HG03097 (cell line): ENCODE measurements around the gene ANGPTL2.

Experiments used
- ATAC-seq: cut with Tn5 transposase; IDR thresholded peaks from one replicate; pipeline ENCODE4 v1.9.1; 2021; ENCODE audit not compliant: unreplicated experiment, low FRiP score

Gene ANGPTL2

GRCh38 chr9:127056446-127056845 is 66.0 kb downstream of the ANGPTL2 start:
- ATAC-seq, result no peak

DNA sequence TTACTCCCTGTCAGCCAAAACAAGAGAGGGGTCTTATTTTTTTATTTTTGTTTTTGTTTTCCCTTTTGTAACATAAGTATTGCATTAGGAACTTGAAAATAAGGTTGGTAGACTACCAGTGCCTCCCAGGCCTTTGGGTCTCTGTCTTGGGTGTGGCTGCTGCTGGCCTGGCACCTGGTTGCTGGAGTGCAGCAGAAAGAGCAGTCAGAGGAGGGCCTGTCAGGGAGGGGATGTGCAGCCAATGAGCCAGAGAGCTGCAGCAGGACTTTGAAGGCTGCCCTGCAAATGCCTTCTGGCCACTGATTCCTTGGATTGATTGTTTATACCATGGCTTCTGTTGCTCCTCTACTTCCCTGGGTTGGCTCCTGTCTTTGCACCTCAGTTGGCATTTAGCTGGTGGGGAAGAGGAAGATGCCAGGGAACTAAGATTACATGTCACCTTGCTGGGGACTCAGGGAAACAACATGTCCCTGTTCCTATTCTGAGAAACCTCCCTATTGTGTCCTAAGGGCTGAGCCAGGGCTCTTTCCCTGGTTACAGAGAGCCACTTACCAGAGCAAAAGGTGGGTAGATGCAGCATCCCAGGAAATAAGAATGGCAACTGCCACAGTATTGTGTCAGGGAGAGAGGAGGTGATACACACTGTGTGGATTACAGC is 66.6 kb downstream of the ANGPTL2 start:
- ATAC-seq, result no peak

DNA sequence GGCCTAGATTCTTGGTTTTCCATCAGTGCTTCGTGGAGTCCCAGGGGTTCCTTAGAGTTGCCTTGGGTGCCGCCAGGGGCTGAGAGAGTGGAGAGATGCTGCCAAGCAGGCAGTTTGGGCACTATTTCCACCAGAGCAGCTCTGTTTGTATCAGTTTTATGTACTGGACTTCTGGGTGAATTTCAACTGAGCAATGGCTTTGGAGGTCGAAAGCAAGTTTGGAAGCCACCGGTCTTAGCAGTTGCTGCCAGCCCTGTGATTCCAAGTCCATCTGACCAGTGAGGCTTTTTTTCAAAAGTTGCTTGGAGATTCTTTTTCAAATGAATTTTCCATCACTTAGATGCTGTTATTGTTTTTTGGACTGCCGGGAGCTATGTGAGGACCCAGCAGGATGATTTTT is 68.5 kb downstream of the ANGPTL2 start:
- ATAC-seq, result no peak

DNA sequence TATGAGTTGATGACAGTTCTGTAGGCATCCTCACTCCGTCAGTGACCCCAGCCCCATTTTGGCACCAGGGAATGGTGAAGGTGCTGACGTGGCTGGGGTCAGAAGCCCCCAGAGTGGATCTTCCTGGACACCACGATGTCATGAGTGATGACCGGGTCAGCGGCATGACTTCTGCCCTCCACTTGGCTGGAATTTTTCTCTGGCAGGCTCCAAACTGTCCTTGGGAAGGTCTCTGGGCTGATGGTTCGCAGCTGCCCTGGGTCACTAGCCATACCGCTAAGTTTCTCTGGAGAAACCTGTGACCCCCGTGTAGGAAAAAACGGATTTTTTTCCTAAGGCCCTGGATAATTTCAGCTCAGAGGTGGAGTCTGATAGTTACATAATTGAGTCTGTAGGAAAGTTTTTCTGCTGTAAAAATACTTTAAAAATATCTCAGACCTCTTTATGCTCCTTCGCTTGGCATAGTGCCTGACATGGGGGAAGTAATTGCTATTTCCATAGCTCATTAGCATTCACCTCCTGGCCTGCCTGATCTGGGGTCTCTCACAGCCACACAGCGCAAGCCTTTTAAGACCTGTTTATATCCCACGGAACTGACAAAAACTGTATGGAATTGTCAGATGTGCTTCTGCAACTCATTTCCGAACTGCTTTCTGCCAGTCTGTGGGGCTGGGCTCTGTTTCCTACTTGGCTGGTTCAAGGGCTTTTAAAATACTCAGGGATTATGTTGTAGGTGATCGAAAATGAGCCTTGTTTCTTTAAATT is 69.2 kb downstream of the ANGPTL2 start:
- ATAC-seq, result no peak

- no peak for ATAC-seq
Measured at GRCh38 chr9:127051881-127052595, 70.4 kb downstream of the ANGPTL2 start.

GRCh38 chr9:127050591-127051001 is 71.8 kb downstream of the ANGPTL2 start:
- no peak for ATAC-seq

GRCh38 chr9:127050152-127050551 is 72.3 kb downstream of the ANGPTL2 start:
- ATAC-seq, result no peak

- no peak for ATAC-seq
Measured at GRCh38 chr9:127049581-127049980, 72.9 kb downstream of the ANGPTL2 start.

DNA sequence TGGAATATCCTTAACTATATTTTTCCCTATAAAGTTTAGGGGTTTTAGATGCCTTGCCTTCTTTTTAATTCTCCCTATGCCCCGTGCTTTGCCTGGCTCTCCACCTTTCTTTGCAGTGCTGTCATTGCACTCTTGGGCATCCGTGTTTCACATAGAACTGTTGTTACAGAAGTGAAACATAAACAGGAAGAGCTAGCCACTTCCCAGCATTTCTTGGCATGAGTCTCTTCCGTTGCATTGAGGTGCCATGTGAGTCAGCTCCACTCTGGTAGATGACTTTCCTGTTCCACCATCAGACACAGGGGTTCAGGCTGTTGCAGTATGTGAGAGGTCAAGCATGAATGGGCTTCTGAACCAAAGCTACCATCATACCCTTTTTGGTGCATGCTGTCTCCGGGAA is 73.4 kb downstream of the ANGPTL2 start:
- no peak for ATAC-seq

DNA sequence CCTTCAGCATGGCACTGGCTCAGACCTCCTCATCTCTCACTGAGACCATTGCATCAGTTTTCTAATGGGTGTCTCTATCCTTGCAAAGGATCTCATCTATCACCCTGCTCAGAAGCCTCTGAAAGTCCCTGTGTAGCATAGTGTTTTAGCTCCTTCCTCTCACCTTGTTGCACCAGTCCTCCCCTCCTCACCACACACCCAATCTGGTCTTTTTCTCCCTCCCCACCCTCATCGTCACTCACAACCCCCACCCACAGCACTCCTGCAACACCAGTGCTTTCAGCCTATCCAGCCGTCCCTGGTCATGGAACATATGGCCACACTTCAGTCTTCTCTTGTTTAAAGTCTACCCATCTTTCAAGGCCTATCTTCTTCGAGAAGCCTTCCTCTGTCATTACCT is 74.5 kb downstream of the ANGPTL2 start:
- ATAC-seq, result no peak

GRCh38 chr9:127045148-127045547 is 77.3 kb downstream of the ANGPTL2 start:
- ATAC-seq, result no peak

DNA sequence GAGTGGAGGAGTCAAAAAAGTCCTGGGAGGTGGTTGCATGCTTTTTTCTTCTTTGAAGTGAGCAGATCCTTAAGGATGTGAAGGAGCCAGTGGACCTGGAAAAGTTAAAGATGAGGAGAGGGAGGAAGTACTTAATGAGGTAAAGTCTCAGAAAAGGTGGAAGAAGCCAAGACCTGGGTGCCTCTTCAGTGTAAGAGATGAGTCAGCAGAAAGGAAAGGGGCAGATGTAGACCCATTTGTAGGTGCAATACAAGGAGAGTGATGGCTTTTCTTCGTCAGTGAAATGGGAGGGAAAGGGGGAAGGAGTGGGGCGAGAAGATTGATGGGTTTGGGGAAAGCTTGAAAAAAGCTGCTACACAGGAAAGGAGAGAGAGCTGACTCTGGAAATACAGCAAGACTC is 82.9 kb downstream of the ANGPTL2 start:
- ATAC-seq, result no peak

GRCh38 chr9:127038531-127038930 is 83.9 kb downstream of the ANGPTL2 start:
- ATAC-seq, result no peak
